Suprapubic skin (tissue), 4 donors: Measurements from ENCODE around the gene DOK5. TPM values are rescaled to one million over a fixed set of nuclear protein-coding genes. Genes with fewer than 3 reads are reported as not detected.

Experiments used
- DNase-seq, 2 donors: peaks; one replicate each; pipeline ENCODE4 v3.0.0-alpha.2; 2019; ENCODE audit warnings: low spot score in 2 of 2
- H3K27ac ChIP-seq: fragments of 200-600 bp; sonication (generic); one replicate; pipeline ENCODE4 v1.5.1; 2019
- H3K27me3 ChIP-seq: fragments of 200-600 bp; sonication (generic); one replicate; pipeline ENCODE4 v1.5.1; 2019
- H3K36me3 ChIP-seq: fragments of 200-600 bp; sonication (generic); one replicate; pipeline ENCODE4 v1.5.1; 2019
- H3K4me1 ChIP-seq: fragments of 200-600 bp; sonication (generic); one replicate; pipeline ENCODE4 v1.5.1; 2019
- H3K4me3 ChIP-seq: fragments of 200-600 bp; sonication (generic); one replicate; pipeline ENCODE4 v1.5.1; 2019; ENCODE audit warnings: mild to moderate bottlenecking
- H3K9me3 ChIP-seq: fragments of 200-600 bp; sonication (generic); one replicate; pipeline ENCODE4 v1.5.1; 2019
- EP300 ChIP-seq: sonication (generic); formaldehyde crosslinking; IDR thresholded peaks from one replicate; pipeline ENCODE4 v1.6.1; 2017; ENCODE audit warnings: antibody characterized with exemption
- POLR2A ChIP-seq, 2 donors: fragments of 450-650 bp; IDR thresholded peaks; one replicate each; pipeline ENCODE4 v1.6.1; 2017; ENCODE audit warnings: antibody characterized with exemption in 2 of 2, mild to moderate bottlenecking in 2 of 2, moderate library complexity in 2 of 2
- POLR2AphosphoS5 ChIP-seq, 3 donors: sonication (generic); formaldehyde crosslinking; IDR thresholded peaks; one replicate each; pipeline ENCODE4 v1.6.1; 2017; ENCODE audit warnings: antibody characterized with exemption in 3 of 3
- WGBS: methylation state at CpG from one replicate; pipeline ENCODE4 v1.1.5; 2018; 5-methylcytosine and 5-hydroxymethylcytosine counted together
- total RNA-seq, 4 donors: library from RNA; depleted of rRNA; stranded (reverse); fragments of >200 nt; gene quantifications; one replicate each; pipeline ENCODE4 v1.1.0, GENCODE V29; 2016
- TF ChIP-seq, protein P1 (sequence below), 2 donors: fragments of 200-600 bp in 1 of 2; fragments of 450-650 bp in 1 of 2; sonication (generic) in 1 of 2; IDR thresholded peaks; one replicate each; pipeline ENCODE4 v1.5.1; 2016 to 2019; ENCODE audit warnings: antibody characterized with exemption in 2 of 2, mild to moderate bottlenecking in 1 of 2, moderate library complexity in 1 of 2

Gene DOK5
- total RNA-seq, 4 donors from 2014 or later = 0.23 to 1.2 (median 0.89) TPM; not detected in 1

DNA sequence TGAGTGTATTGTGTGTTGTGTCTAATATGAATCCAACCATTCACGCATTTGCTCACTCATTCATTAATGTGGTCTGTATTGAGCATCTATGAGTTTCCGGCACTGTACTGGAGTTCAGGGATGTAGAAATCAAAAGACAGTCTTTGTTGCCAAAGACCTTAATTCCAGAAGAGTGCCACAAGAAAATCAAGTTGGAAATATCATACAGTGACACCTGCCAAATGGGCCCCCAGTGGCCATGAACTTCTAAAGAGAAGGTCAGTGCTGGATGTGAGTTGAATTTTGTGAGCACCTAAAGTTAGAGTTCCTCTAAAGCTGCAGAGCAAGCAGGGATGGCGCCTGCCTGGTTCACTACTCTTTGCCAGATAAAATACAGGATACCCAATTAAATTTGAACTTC is 175.9 kb downstream of the DOK5 start:
- Histone ChIP-seq H3K9me3 (no peaks in the 10 kb centered on the region), H3K27me3 (no peaks in the 10 kb centered on the region), H3K27ac (no peak overlapping the region), H3K4me3 (no peak overlapping the region), H3K36me3 (no peaks in the 10 kb centered on the region), H3K4me1 (no peaks in the 10 kb centered on the region)
- TF ChIP-seq POLR2A (IDR thresholded peaks at IDR 0.05) (no peak), EP300 (no peak), POLR2AphosphoS5 (IDR thresholded peaks at IDR 0.05) (no peak)
- TF ChIP-seq, protein P1, sequence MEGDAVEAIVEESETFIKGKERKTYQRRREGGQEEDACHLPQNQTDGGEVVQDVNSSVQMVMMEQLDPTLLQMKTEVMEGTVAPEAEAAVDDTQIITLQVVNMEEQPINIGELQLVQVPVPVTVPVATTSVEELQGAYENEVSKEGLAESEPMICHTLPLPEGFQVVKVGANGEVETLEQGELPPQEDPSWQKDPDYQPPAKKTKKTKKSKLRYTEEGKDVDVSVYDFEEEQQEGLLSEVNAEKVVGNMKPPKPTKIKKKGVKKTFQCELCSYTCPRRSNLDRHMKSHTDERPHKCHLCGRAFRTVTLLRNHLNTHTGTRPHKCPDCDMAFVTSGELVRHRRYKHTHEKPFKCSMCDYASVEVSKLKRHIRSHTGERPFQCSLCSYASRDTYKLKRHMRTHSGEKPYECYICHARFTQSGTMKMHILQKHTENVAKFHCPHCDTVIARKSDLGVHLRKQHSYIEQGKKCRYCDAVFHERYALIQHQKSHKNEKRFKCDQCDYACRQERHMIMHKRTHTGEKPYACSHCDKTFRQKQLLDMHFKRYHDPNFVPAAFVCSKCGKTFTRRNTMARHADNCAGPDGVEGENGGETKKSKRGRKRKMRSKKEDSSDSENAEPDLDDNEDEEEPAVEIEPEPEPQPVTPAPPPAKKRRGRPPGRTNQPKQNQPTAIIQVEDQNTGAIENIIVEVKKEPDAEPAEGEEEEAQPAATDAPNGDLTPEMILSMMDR (IDR thresholded peaks at IDR 0.05) = no peak
- WGBS = 95% methylated on average over 3 of the region's 3 CpGs
- no peak for DNase-seq

DNA sequence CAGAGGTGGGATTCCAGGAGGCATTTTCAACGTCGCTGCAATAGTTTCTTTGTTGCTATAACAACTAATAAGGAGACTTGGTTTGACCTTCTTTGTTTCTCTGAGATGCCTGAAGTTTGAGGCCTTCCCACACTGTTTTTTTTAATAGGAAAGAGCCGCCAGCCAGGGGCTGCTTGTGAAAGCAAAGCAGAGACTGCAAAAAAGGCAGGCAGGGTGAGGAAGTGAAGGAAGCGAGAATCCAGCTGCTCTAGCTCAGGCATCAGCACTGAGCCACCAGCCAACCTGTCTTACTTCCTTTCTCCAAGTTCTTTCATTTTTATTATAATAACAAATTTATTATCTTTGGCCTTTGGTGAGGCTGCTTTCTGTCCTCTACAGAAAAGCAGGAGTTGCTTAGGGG is 179.1 kb downstream of the DOK5 start:
- 64% methylated on average over 4 of the region's 4 CpGs for WGBS
- Histone ChIP-seq H3K36me3 (no peaks in the 10 kb centered on the region), H3K27me3 (no peaks in the 10 kb centered on the region), H3K27ac (no peak overlapping the region), H3K9me3 (no peaks in the 10 kb centered on the region), H3K4me3 (no peak overlapping the region), H3K4me1 (no peaks in the 10 kb centered on the region)
- TF ChIP-seq, protein P1 (IDR thresholded peaks at IDR 0.05) = no peak
- no peak for TF ChIP-seq POLR2A (IDR thresholded peaks at IDR 0.05)
- TF ChIP-seq EP300 = no peak
- no peak for TF ChIP-seq POLR2AphosphoS5 (IDR thresholded peaks at IDR 0.05)
- no peak for DNase-seq

DNA sequence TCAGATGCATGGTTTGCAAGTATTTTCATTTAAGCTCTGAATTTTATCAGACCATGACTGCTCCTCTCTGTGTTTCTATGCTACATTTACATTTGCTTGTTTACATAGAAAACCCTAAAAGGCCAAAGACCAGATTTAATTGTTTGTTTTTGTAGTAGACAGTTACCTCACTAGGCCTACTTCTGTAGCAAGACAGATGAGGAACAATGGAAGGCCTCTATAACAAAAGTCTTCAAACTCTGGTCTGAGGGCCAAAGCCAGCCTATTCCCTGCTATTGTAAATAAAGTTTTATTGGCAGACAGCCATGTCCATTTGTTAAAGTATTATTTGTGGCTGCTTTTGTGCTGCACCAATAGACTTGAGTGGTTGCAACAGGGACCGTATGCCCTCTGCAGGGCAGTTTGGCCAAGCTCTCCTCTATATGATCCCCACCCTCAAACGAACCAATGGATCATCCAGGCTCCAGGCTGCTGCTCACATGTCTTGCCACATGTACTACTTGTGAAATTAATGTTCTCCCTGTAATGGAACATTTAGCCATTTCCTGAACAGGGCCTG is 182.0 kb downstream of the DOK5 start:
- no peak overlapping the region for H3K27ac ChIP-seq
- no peaks in the 10 kb centered on the region for H3K9me3 ChIP-seq
- DNase-seq = no peak
- H3K27me3 ChIP-seq = peaks cover 3% of the 10 kb centered on the region
- no peak overlapping the region for H3K4me3 ChIP-seq
- TF ChIP-seq POLR2A (IDR thresholded peaks at IDR 0.05) = no peak
- TF ChIP-seq EP300 = no peak
- TF ChIP-seq, protein P1 (IDR thresholded peaks at IDR 0.05) = no peak
- TF ChIP-seq POLR2AphosphoS5 (IDR thresholded peaks at IDR 0.05) = no peak
- no peaks in the 10 kb centered on the region for H3K36me3 ChIP-seq
- no peaks in the 10 kb centered on the region for H3K4me1 ChIP-seq
- WGBS = 58% methylated on average over 2 of the region's 2 CpGs

DNA sequence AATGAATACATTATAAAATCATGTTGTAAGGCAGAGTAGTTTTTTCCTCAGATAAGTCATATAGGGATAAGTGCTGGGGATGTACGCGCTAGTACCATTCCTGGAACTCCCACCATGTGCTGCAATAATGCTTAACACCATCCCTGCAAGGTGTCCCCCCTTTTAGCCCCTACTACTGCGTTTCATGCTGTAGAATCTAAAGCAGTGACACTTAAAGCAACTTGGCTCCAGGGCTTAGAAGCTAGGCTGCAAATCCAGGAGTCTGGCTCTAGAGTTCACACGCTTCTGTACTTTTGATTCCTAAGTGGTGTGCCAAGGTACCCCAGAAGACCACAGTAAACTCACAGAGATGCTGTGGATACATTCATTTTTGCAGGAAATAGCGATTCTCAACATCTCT is 183.1 kb downstream of the DOK5 start:
- Histone ChIP-seq H3K36me3 (no peaks in the 10 kb centered on the region), H3K4me3 (no peak overlapping the region), H3K27me3 (peaks cover 3% of the 10 kb centered on the region), H3K4me1 (no peaks in the 10 kb centered on the region), H3K9me3 (no peaks in the 10 kb centered on the region), H3K27ac (no peak overlapping the region)
- no peak for TF ChIP-seq EP300
- no peak for TF ChIP-seq POLR2A (IDR thresholded peaks at IDR 0.05)
- TF ChIP-seq POLR2AphosphoS5 (IDR thresholded peaks at IDR 0.05) = no peak
- TF ChIP-seq, protein P1 (IDR thresholded peaks at IDR 0.05) = no peak
- 78% methylated on average over 5 of the region's 5 CpGs for WGBS
- DNase-seq = no peak

DNA sequence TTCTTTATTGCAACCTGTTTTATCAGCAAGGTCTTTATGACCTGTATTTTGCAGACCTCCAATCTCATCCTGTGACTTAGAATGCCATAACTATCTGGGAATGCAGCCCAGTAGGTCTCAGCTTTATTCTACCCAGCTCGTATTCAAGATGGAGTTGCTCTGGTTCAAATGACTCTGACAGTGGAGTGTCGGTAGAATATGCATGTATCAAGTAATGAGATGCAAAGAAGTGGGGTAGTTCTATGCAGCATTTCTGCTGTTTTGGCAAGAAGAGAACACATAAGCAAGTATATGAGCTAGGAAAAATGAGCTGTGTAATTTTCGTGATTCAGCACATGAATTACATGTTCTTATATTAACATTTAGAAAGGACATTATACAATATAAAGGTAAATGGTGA is 185.9 kb downstream of the DOK5 start:
- Histone ChIP-seq H3K4me1 (no peaks in the 10 kb centered on the region), H3K9me3 (no peaks in the 10 kb centered on the region), H3K27ac (no peak overlapping the region), H3K36me3 (no peaks in the 10 kb centered on the region), H3K27me3 (peaks cover 3% of the 10 kb centered on the region), H3K4me3 (no peak overlapping the region)
- DNase-seq = no peak
- WGBS = 41% methylated on average over 3 of the region's 3 CpGs
- no peak for TF ChIP-seq POLR2AphosphoS5 (IDR thresholded peaks at IDR 0.05)
- TF ChIP-seq EP300 = no peak
- no peak for TF ChIP-seq POLR2A (IDR thresholded peaks at IDR 0.05)
- TF ChIP-seq, protein P1 (IDR thresholded peaks at IDR 0.05) = no peak
